Measurements from ENCODE around the gene MSX1. TPM values are rescaled to one million over a fixed set of nuclear protein-coding genes. Genes with fewer than 3 reads are reported as not detected.

The MSX1 gene
- total and polyA plus RNA-seq, 12 donors = 1.9 to 6.7 (median 4.0) TPM

DNA sequence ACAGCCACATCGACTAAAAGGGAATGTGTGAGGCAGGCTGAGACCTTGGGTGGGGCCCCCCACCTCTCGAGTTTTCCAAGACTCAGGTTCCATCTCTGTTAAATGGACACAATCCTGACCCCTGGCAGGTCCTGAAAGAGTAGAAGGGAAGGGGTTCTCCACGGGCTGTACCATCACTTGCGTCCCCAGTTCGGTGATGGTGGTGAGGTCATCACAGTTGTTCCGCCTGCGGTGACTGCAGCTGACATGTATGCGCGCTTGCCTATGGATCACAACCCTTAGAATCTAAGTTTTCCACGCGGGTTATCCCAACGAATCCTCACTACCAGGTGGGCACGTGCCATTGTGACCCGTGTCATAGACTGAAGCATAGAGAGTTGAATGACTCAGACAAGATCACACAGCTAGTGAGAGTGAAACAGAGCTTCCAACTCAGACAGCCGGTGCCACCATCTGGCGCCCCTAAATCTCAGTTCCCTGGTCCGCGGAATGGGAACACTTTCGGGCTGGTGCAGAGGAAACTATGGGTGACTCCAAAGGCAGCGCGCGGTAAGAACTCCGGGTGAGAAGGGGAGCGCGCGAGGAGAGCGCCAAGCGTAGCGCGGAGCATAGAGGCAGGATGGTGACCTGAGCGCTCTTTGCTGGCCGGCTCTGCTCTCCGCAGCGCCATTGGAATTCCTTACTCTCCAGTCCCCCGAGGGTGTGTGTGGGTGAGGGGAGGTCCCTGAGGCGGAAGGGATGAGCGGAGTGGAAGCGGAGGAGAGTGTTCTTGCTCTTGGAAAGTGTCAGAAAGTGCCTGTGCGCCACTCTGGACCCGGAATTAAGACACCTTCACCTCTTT, 10.5 kb downstream of the MSX1 start:
- H3K4me3 ChIP-seq = no peak overlapping the region
- DNase-seq (no peak), ATAC-seq (no peak)
- H3K27me3 ChIP-seq = peaks cover 79 to 100% (median 100%) of the 10 kb centered on the region in 7 donors
- TF ChIP-seq, protein P1, sequence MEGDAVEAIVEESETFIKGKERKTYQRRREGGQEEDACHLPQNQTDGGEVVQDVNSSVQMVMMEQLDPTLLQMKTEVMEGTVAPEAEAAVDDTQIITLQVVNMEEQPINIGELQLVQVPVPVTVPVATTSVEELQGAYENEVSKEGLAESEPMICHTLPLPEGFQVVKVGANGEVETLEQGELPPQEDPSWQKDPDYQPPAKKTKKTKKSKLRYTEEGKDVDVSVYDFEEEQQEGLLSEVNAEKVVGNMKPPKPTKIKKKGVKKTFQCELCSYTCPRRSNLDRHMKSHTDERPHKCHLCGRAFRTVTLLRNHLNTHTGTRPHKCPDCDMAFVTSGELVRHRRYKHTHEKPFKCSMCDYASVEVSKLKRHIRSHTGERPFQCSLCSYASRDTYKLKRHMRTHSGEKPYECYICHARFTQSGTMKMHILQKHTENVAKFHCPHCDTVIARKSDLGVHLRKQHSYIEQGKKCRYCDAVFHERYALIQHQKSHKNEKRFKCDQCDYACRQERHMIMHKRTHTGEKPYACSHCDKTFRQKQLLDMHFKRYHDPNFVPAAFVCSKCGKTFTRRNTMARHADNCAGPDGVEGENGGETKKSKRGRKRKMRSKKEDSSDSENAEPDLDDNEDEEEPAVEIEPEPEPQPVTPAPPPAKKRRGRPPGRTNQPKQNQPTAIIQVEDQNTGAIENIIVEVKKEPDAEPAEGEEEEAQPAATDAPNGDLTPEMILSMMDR (IDR thresholded peaks at IDR 0.05) = no peak
- H3K36me3 ChIP-seq = no peaks in the 10 kb centered on the region
- intact Hi-C loops (cut with DNase I) = loop anchor here in 4 of 10 donors (5.0 to 10.0 kb wide), 5 partner anchors 195 to 385 kb away; partner anchors contain the start of gene STX18 (in 1 of the 4)
- H3K9me3 ChIP-seq = no peaks in the 10 kb centered on the region
- peaks cover 2 to 67% (median 28%) of the 10 kb centered on the region in 9 donors for H3K4me1 ChIP-seq
- H3K27ac ChIP-seq = no peak overlapping the region
- 1 to 3% methylated on average over 39 to 40 of the region's 40 CpGs for WGBS, 2 donors

DNA sequence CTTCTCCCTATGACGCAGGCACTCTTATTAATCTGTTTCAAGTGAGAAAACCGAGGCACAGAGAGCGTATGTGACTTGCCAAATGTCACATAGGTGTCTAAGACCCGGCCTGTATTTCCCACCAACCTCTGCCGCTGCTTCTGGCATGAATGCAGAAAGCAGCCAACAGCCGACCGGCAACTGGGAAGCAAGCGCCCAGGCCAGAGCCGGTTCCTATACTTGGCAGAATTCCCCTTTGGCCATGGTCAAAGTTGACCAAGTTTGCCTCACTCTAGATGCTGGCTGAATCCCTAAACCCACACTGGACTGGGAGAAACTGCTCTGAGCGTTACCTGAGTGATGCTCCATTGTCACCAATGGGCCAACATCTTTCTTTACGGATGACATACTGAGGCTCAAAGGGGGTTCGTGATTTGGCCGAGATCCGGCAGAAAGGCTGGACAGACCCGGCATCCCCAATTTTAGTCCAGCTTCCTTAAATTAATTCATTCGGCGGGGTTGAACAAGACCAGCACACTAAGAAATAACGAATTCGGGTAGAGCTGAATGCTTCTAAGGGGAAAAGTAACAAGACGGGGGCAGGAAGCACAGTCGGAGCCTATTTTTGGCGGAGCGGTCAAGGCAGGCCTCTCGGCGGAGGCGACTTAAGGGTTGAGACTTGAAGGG, 11.2 kb downstream of the MSX1 start:
- Histone ChIP-seq H3K4me3 (no peak overlapping the region), H3K36me3 (no peaks in the 10 kb centered on the region), H3K27me3 (peaks cover 71 to 100% (median 100%) of the 10 kb centered on the region in 7 donors), H3K4me1 (peaks cover 2 to 59% (median 25%) of the 10 kb centered on the region in 9 donors), H3K27ac (no peak overlapping the region), H3K9me3 (no peaks in the 10 kb centered on the region)
- TF ChIP-seq, protein P1 (IDR thresholded peaks at IDR 0.05) = no peak
- intact Hi-C loops (cut with DNase I) = loop anchor here in 3 of 10 donors (10.0 kb wide), 3 partner anchors 196 to 386 kb away; no protein-coding TSS in a partner anchor
- WGBS, 2 donors = 4 to 6% methylated on average over 26 of the region's 26 CpGs
- DNase-seq (no peak), ATAC-seq (no peak)

DNA sequence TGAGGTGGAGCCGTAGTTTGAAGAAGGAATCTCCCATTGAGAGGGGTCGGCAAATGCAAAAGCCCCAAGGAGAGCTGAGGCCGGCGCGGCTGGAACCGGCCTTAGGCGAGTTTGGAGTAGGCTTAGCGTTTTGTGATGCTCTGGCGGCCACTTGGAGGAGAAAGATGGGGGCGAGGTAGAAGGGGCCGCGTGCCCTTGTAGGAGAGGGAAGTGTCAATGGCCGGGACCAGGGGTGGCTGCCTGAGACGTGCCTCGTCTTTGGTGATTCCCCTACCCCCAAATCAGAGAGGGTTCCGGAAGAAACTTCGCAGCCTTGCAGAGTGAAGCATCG, 11.7 kb downstream of the MSX1 start:
- no peak for ATAC-seq
- intact Hi-C loops (cut with DNase I) = loop anchor here in 3 of 10 donors (10.0 kb wide), 3 partner anchors 196 to 386 kb away; no protein-coding TSS in a partner anchor
- Histone ChIP-seq H3K27ac (no peak overlapping the region), H3K4me3 (no peak overlapping the region), H3K27me3 (peaks cover 69 to 100% (median 100%) of the 10 kb centered on the region in 7 donors), H3K4me1 (peaks cover 2 to 54% (median 25%) of the 10 kb centered on the region in 9 donors), H3K9me3 (no peaks in the 10 kb centered on the region), H3K36me3 (no peaks in the 10 kb centered on the region)
- TF ChIP-seq, protein P1 (IDR thresholded peaks at IDR 0.05) = no peak
- no peak for DNase-seq
- WGBS, 2 donors = 1 to 2% methylated on average over 18 of the region's 18 CpGs

GRCh38 chr4:4871573-4872313, 12.3 kb downstream of the MSX1 start:
- Histone ChIP-seq H3K9me3 (no peaks in the 10 kb centered on the region), H3K27me3 (peaks cover 65 to 100% (median 100%) of the 10 kb centered on the region in 7 donors), H3K27ac (no peak overlapping the region), H3K4me1 (peaks cover 2 to 49% (median 20%) of the 10 kb centered on the region in 9 donors), H3K4me3 (no peak overlapping the region), H3K36me3 (no peaks in the 10 kb centered on the region)
- WGBS, 2 donors = 2 to 4% methylated on average over 43 to 46 of the region's 46 CpGs
- intact Hi-C loops (cut with DNase I) = loop anchor here in 3 of 10 donors (10.0 kb wide), 3 partner anchors 197 to 387 kb away; no protein-coding TSS in a partner anchor
- no peak for DNase-seq
- TF ChIP-seq, protein P1 (IDR thresholded peaks at IDR 0.05) = no peak
- ATAC-seq = no peak
